GM06990 (cell line): ENCODE measurements around the gene SH3YL1.

Source experiments
- DNase-seq: peaks from one replicate; pipeline ENCODE4 v3.0.0-alpha.2; 2011; ENCODE audit not compliant: insufficient read length; ENCODE audit errors: extremely low read depth
- H3K27me3 ChIP-seq: replicated peaks from 2 replicates; pipeline ENCODE4 v1.6.0; 2011; ENCODE audit warnings: low read length; ENCODE audit not compliant: control insufficient read depth, insufficient read depth
- H3K36me3 ChIP-seq: 2 replicates; pipeline ENCODE4 v1.5.1; 2011; ENCODE audit warnings: low read length; ENCODE audit not compliant: control insufficient read depth, insufficient read depth
- H3K4me3 ChIP-seq: replicated peaks from 2 replicates; pipeline ENCODE4 v1.5.1; 2011; ENCODE audit warnings: low read depth, mild to moderate bottlenecking, control low read depth, low read length
- TF ChIP-seq, protein P1 (sequence below): IDR thresholded peaks from 2 replicates; pipeline ENCODE4 v1.5.1; 2011; ENCODE audit warnings: low read length, control low read depth, mild to moderate bottlenecking, inconsistent platforms; ENCODE audit not compliant: insufficient read depth, poor library complexity, severe bottlenecking

Gene SH3YL1

GRCh38 chr2:263774-264492, at the start of gene SH3YL1:
Gene SH3YL1, minus strand, starts transcription at chr2:264032. Its CDS starts 48 bp downstream, at chr2:263984.
- DNase-seq = peak; percentile 62
- H3K27me3 ChIP-seq = no peaks in the 10 kb centered on the region
- no peaks in the 10 kb centered on the region for H3K36me3 ChIP-seq
- H3K4me3 ChIP-seq = peak within 1 kb of the TSS; percentile 97
- TF ChIP-seq, protein P1, sequence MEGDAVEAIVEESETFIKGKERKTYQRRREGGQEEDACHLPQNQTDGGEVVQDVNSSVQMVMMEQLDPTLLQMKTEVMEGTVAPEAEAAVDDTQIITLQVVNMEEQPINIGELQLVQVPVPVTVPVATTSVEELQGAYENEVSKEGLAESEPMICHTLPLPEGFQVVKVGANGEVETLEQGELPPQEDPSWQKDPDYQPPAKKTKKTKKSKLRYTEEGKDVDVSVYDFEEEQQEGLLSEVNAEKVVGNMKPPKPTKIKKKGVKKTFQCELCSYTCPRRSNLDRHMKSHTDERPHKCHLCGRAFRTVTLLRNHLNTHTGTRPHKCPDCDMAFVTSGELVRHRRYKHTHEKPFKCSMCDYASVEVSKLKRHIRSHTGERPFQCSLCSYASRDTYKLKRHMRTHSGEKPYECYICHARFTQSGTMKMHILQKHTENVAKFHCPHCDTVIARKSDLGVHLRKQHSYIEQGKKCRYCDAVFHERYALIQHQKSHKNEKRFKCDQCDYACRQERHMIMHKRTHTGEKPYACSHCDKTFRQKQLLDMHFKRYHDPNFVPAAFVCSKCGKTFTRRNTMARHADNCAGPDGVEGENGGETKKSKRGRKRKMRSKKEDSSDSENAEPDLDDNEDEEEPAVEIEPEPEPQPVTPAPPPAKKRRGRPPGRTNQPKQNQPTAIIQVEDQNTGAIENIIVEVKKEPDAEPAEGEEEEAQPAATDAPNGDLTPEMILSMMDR = no peak

GRCh38 chr2:310994-311393, 47.2 kb upstream of the SH3YL1 start:
- no peaks in the 10 kb centered on the region for H3K36me3 ChIP-seq
- TF ChIP-seq, protein P1 = no peak
- H3K27me3 ChIP-seq = no peaks in the 10 kb centered on the region

GRCh38 chr2:309954-310510, 46.2 kb upstream of the SH3YL1 start:
- Histone ChIP-seq H3K27me3 (no peaks in the 10 kb centered on the region), H3K36me3 (no peaks in the 10 kb centered on the region), H3K4me3 (no peak overlapping the region)
- DNase-seq = no peak
- TF ChIP-seq, protein P1 = no peak

More at GRCh38 chr2:310994-311393, 47.2 kb upstream of the SH3YL1 start:
- DNase-seq = no peak
- H3K4me3 ChIP-seq = no peak overlapping the region

DNA sequence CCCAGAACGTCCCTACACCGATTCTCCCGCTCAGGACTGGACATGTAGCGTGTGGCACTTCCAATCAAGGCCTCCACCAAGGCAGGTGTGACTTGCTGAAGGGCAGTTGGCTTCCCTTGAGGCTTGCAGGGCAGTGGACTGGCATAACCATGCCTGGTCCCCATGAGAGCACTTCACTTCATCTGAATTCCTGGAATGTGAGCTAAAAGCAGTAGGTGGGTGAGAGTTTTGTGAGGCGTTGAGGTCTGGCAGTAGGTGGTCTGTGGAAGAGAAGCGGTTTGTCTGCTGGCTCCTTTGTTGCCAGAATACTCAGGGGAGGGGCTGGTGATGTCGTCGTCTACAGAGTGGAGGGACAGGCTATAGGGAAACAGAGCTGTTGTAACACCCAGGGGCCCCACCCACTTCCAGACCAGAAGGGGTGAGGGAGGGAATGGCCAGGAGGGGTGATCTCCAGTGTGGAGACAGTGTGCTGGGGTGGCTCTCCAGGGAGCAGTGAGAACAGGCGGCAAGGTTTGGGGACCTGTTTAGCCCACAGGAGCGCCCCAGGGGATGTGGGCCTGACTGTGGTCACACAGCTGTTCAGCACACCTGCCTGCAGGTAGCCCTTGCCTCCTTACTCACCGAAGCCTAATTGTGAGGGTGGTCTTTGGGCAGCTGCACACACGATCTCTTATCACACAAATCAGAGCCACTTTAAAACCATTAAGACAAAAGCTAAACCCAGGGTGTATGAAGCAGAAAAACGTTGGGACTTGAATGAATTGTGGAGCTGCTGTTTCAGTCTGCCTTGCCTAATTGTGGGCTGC, 45.5 kb upstream of the SH3YL1 start:
- DNase-seq = no peak
- TF ChIP-seq, protein P1 = no peak
- H3K27me3 ChIP-seq = no peaks in the 10 kb centered on the region

GRCh38 chr2:305366-305765, 41.5 kb upstream of the SH3YL1 start:
- Histone ChIP-seq H3K4me3 (no peak overlapping the region), H3K36me3 (no peaks in the 10 kb centered on the region), H3K27me3 (no peaks in the 10 kb centered on the region)
- TF ChIP-seq, protein P1 = no peak
- DNase-seq = no peak

More for the DNA sequence above, 45.5 kb upstream of the SH3YL1 start:
- Histone ChIP-seq H3K4me3 (no peak overlapping the region), H3K36me3 (no peaks in the 10 kb centered on the region)
